HG03571 (cell line): ENCODE measurements around the gene ZNF853.
"Not testable (repeated sequence)": the region's sequence is repeated elsewhere in the genome, so short reads cannot be mapped to it uniquely, and the experiment has no call there.

ENCODE experiments used
- ATAC-seq: cut with Tn5 transposase; IDR thresholded peaks from one replicate; pipeline ENCODE4 v1.9.1; 2021; ENCODE audit not compliant: unreplicated experiment

The ZNF853 gene

GRCh38 chr7:6606866-6607583, 8.4 kb upstream of the ZNF853 start:
- ATAC-seq, result no peak

DNA sequence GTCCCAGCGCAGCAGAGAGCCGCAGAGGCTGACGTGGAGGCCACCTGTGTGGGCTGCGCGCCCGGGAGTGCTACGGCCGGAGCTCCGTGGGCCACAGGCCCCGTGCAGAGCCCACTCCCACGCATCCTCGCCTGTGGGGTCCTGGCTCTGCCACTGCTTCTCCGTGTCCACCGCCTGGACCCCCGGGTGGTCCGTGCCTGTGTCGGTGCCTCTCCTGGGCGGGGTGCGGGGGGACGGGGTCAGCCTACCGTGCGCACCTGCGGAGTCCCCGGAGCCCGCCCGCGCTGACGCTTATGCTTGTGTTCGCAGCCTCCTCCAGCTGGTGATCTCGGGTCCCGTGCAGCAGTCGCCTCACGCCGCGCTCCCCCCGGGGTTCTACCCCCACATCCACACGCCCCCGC, 7.8 kb upstream of the ZNF853 start:
- no peak for ATAC-seq

- no peak for ATAC-seq
Measured at GRCh38 chr7:6608081-6608480, 7.3 kb upstream of the ZNF853 start.

DNA sequence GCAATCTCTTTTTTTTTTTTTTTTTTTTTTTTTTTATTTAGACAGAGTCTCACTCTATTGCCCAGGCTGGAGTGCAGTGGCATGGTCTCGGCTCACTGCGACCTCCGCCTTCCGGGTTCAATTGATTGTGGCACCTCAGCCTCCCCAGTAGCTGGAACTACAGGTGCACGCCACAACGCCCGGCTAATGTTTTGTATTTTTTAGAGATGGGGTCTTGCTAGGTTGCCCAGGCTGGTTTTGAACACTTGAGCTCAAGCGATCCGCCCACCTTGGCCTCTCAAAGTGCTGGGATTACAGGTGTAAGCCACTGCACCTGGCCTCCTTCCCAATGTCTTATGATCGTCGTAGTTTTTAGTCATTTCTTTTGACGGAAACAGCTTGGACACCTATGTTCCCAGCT, 6.6 kb upstream of the ZNF853 start:
- no peak for ATAC-seq

GRCh38 chr7:6612819-6613218, 2.6 kb upstream of the ZNF853 start:
- ATAC-seq, result no peak

GRCh38 chr7:6613706-6614105, 1.7 kb upstream of the ZNF853 start:
- no peak for ATAC-seq

- no peak for ATAC-seq
Measured at GRCh38 chr7:6615723-6616555, 529 bp downstream of the ZNF853 start.

DNA sequence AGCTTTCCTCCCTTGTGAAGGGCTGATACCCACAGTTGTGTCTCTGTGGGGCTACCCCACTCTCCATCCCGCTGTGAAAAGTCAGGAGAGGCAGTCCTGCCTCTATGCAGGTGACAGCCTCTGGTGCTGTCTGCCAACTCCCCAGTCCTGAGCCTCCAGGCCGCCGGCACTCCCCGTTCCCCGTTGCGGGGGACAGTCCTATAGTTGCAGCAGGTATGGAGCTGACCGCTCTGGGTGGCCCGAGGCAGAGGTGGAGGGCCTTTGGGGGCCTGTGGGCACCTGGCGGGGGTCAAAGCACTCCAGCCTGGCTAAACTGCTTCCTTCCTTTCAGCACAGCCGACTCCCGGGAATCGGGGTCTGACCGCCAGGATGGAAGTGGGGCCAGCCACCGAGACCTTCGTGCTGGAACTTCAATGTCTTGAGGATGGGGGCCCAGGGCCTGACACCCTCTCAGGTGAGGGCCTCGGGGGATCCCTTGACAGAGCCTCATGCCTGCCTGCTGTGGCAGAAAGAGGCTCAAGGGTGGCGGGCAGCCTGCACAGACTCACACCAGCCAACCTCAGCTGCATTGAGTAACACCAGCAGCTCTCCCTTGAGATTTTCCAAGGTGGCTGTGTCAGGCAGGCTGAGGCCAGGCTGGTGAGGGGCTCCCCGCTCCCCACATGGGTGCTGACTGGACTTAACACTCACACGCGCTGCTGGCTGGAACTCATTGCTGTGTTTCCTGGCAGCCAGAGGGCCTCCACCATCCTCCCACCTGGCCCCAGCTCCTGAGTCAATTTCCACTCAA, 1.6 kb downstream of the ZNF853 start:
- ATAC-seq, result no peak

GRCh38 chr7:6618621-6619020, 3.2 kb downstream of the ZNF853 start:
- ATAC-seq, result no peak

- ATAC-seq, result no peak
Measured at GRCh38 chr7:6619961-6620360, 4.6 kb downstream of the ZNF853 start.

- ATAC-seq, result no peak
Measured at GRCh38 chr7:6621195-6622133, 6.1 kb downstream of the ZNF853 start.

- ATAC-seq, result no peak
Measured at GRCh38 chr7:6622134-6622710, 6.8 kb downstream of the ZNF853 start.

- ATAC-seq, result no peak
Measured at GRCh38 chr7:6623589-6624245, 8.3 kb downstream of the ZNF853 start.

DNA sequence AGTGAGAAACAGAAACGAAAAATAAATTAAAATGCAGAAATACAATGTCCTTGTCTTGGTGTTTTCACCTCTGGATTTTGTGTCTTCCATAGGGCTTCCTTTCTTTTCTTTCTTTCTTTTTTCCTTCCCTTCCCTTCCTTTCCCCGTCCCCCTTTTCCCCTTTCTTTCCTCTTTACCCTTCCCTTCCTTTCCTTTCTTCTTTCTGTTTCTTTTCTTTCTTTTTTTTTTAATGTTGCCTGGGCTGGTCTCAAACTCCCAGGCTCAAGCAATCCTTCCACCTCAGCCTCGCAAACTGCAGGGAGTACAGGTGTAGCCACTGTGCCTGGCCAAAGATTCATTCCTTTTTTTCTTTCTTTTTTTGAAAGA, 8.8 kb downstream of the ZNF853 start:
- ATAC-seq, result no peak

DNA sequence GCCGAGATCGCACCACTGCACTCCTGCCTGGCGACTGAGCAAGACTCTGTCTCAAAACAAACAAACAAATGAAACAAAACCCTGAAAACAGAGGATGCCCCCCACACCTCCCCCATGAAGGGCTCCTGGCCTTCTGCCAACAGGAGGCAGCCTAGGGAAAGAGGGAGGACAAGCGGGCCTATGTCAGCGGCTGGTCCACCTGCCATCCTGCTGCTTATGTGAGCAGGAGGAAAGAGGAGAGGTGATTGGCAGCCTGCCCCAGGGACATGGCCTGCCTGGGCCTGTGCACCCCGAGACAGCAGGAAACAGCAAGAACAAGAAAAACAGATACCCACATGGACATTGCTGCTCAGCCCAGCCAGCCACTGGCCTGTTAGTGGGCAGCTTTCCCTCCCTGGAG, 12.6 kb downstream of the ZNF853 start:
- ATAC-seq, result no peak

DNA sequence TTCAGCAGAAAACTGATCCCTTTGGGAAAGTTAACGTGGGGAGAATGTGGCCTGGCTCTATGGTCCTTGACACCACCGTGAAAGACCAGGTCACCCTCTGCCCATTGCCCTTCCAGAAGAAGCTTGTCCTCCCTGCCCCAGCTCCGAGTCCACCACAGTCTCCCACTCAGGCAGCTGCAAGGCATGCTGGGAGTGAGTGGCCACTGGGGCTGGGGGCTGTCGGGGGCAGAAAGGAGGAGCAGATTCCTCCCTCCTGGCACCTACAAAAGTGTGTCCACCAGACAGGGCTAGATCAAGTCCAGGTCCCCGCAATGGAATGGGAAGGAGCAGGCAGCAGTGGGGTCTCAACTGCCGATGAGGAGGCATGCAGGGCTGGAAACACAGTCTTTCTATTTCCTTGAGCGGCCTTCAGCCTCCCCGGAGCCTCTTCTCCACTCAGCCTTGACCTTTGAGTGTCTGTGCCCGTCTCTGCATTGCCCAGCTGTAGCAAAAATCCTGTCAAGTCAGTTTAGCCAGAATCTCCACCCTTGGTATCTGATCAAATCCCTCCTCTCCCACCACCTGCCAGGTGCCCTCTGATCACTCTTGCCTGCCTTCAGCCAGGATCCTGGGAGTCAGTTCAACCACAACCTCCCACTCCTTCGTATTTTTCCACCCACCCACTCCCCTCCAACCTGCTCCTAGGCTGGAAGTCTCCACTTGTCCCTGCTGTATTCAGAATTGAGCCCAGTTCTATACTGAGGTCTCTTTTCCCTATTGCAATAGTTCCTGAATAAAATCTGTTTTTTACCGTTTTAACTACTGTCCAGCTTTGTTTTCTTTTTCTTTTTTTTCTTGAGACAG, 14.8 kb downstream of the ZNF853 start:
- no peak for ATAC-seq

- ATAC-seq, result no peak
Measured at GRCh38 chr7:6631605-6632004, 16.2 kb downstream of the ZNF853 start.

DNA sequence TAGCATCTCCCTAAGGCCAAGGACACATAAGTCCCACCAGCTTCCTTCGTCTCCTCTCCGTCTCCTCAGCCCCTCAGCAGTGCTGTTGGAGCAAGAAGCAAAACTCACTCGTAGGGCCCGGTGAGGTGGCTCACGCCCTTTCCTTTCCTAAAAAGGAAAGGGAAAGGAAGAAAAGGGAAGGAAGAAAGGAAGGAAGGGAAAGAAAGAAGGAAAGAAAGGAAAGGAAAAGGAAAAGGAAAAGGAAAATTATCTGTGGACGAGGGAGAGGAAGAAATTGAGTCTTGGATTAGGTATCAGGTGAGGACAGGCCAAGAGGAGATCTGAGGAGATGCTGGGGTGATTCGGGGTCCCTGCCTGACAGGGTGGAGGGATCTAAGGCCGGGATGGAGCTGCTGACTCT, 18.6 kb downstream of the ZNF853 start:
- ATAC-seq, result no peak

DNA sequence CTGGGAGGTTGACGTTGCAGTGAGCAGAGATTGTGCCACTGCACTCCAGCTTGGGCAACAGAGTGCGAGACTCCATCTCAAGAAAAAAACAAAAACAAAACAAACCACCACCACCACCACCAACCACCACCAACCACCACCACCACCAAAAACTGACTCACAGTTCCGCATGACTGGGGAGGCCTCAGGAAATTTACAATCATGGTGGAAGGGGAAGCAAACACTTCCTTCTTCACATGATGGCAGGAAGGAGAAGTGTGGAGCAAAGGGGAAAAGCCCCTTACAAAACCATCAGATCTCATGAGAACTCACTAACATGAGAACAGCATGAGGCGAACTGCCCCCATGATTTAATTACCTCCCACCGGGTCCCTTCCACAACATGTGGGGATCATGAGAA, 19.6 kb downstream of the ZNF853 start:
- ATAC-seq, result not testable (repeated sequence)
